H1 (cell line): ENCODE results near the gene ZFAND2B. TPM values are rescaled to one million over a fixed set of nuclear protein-coding genes. Genes with fewer than 3 reads are reported as not detected.

ENCODE experiments used
- CTCF ChIA-PET: fragments of 300-600 bp; sonication (Branson Sonifier 250); formaldehyde crosslinking; loops from one replicate; lab custom pipeline; 2021; ENCODE audit not compliant: partially characterized antibody; lab: Charles Lee
- POLR2A ChIA-PET: fragments of 300-600 bp; sonication (Branson Sonifier 250); formaldehyde crosslinking; loops from one replicate; lab custom pipeline; 2021; ENCODE audit warnings: inconsistent platforms; ENCODE audit not compliant: partially characterized antibody; lab: Charles Lee
- DNase-seq, 2 experiments: peaks; one replicate each; pipeline versions ENCODE4 v3.0.0 to v3.0.0-alpha.2; 2010 to 2022; ENCODE audit warnings: low spot score in 2 of 2, low read depth in 1 of 2, mixed read lengths in 1 of 2
- FAIRE-seq: peaks from 2 replicates; lab custom pipeline; 2011; peaks lifted over from hg19 to GRCh38; lab: Jason Lieb, UNC
- H2AFZ ChIP-seq: 2 replicates; pipeline ENCODE4 v1.8.1; 2012; ENCODE audit warnings: low read length, inconsistent platforms
- H2AK5ac ChIP-seq: 2 replicates; pipeline ENCODE4 v1.6.1; 2013; ENCODE audit warnings: low read depth, low read length
- H2BK120ac ChIP-seq: replicated peaks from 2 replicates; pipeline ENCODE3; 2013; ENCODE audit warnings: low read depth, low read length, inconsistent platforms
- H2BK12ac ChIP-seq: 2 replicates; pipeline ENCODE4 v1.6.1; 2013; ENCODE audit warnings: low read depth, low read length
- H2BK15ac ChIP-seq: 2 replicates; pipeline ENCODE4 v1.6.1; 2013; ENCODE audit warnings: low read length
- H2BK20ac ChIP-seq: 2 replicates; pipeline ENCODE4 v1.6.1; 2013; ENCODE audit warnings: low read length
- H2BK5ac ChIP-seq: 2 replicates; pipeline ENCODE4 v1.6.1; 2013; ENCODE audit warnings: low read depth, low read length
- H3K14ac ChIP-seq: 2 replicates; pipeline ENCODE4 v1.6.1; 2013; ENCODE audit warnings: inconsistent platforms; ENCODE audit not compliant: insufficient read length
- H3K18ac ChIP-seq: 2 replicates; pipeline ENCODE4 v1.6.1; 2013; ENCODE audit warnings: low read length; ENCODE audit errors: extremely low read depth
- H3K23ac ChIP-seq: 2 replicates; pipeline ENCODE4 v1.6.1; 2013; ENCODE audit warnings: inconsistent platforms; ENCODE audit not compliant: insufficient read length
- H3K23me2 ChIP-seq: 2 replicates; pipeline ENCODE4 v1.6.1; 2013; ENCODE audit warnings: low read depth, low read length
- H3K27ac ChIP-seq: 2 replicates; pipeline ENCODE4 v1.6.1; 2011; ENCODE audit warnings: low read depth, low read length, inconsistent platforms
- H3K27me3 ChIP-seq, 4 experiments: replicated peaks in 1 of 4; 1 replicate in 1 of 4; 2 replicates in 3 of 4; pipeline versions ENCODE4 v1.6.1 to v1.8.1; 2011 to 2013; ENCODE audit warnings: low read length in 3 of 4, mild to moderate bottlenecking in 3 of 4, inconsistent platforms in 2 of 4, mixed read lengths in 2 of 4, moderate library complexity in 1 of 4; ENCODE audit not compliant: control insufficient read depth in 3 of 4, insufficient read depth in 3 of 4; ENCODE audit errors: extremely low read depth in 1 of 4
- H3K36me3 ChIP-seq, 4 experiments: 2 replicates each; pipeline versions ENCODE4 v1.6.1 to v1.8.1; 2011 to 2013; ENCODE audit warnings: mild to moderate bottlenecking in 4 of 4, low read length in 3 of 4, moderate library complexity in 2 of 4, control low read depth in 1 of 4, inconsistent platforms in 1 of 4; ENCODE audit not compliant: insufficient read depth in 4 of 4, control insufficient read depth in 2 of 4
- H3K4ac ChIP-seq: replicated peaks from 2 replicates; pipeline ENCODE3; 2013; ENCODE audit warnings: low read length, low read depth, mixed read lengths, inconsistent platforms; ENCODE audit not compliant: insufficient read length
- H3K4me1 ChIP-seq, 4 experiments: replicated peaks in 1 of 4; 1 replicate in 1 of 4; 2 replicates in 3 of 4; pipeline versions ENCODE4 v1.6.1 to v1.8.1; 2011 to 2013; ENCODE audit warnings: low read length in 3 of 4, inconsistent platforms in 2 of 4, mixed read lengths in 1 of 4; ENCODE audit not compliant: insufficient read depth in 4 of 4, control insufficient read depth in 3 of 4
- H3K4me2 ChIP-seq, 2 experiments: 2 replicates each; pipeline versions ENCODE4 v1.6.1 to v1.8.1; 2011 to 2013; ENCODE audit warnings: low read depth in 2 of 2, low read length in 2 of 2, control low read depth in 1 of 2, inconsistent platforms in 1 of 2, mild to moderate bottlenecking in 1 of 2; ENCODE audit not compliant: insufficient read depth in 1 of 2
- H3K4me3 ChIP-seq, 4 experiments: fragments of 200-600, 300-600 bp in 1 of 4; sonication (generic), shearing (Covaris generic), sonication (Bioruptor Twin) in 1 of 4; 2 replicates each; pipeline versions ENCODE4 v1.5.1 to v1.8.1; 2011 to 2016; ENCODE audit warnings: low read length in 4 of 4, low read depth in 3 of 4, control low read depth in 2 of 4, inconsistent platforms in 2 of 4, mild to moderate bottlenecking in 2 of 4, mixed read lengths in 1 of 4, moderate library complexity in 1 of 4; ENCODE audit not compliant: insufficient read depth in 2 of 4; ENCODE audit errors: extremely low read depth in 1 of 4
- H3K56ac ChIP-seq: replicated peaks from 2 replicates; pipeline ENCODE3; 2013; ENCODE audit warnings: low read depth, mild to moderate bottlenecking, mixed read lengths, low read length, inconsistent platforms; ENCODE audit not compliant: insufficient read length
- H3K79me1 ChIP-seq: 2 replicates; pipeline ENCODE4 v1.6.1; 2013; ENCODE audit warnings: low read depth, low read length, control low read depth
- H3K79me2 ChIP-seq, 2 experiments: 2 replicates each; pipeline versions ENCODE4 v1.6.1 to v1.8.1; 2012 to 2013; ENCODE audit warnings: low read length in 2 of 2, mild to moderate bottlenecking in 2 of 2, inconsistent platforms in 1 of 2; ENCODE audit not compliant: insufficient read depth in 2 of 2, control insufficient read depth in 1 of 2
- H3K9ac ChIP-seq, 4 experiments: replicated peaks in 1 of 4; 1 replicate in 1 of 4; 2 replicates in 3 of 4; pipeline versions ENCODE4 v1.6.1 to v1.8.1; 2011 to 2013; ENCODE audit warnings: low read depth in 3 of 4, low read length in 3 of 4, control low read depth in 2 of 4, mild to moderate bottlenecking in 2 of 4, moderate library complexity in 2 of 4, inconsistent platforms in 1 of 4; ENCODE audit errors: extremely low read depth in 1 of 4
- H3K9me3 ChIP-seq, 2 experiments: 2 replicates each; pipeline versions ENCODE4 v1.6.1 to v1.8.1; 2012 to 2013; ENCODE audit warnings: mild to moderate bottlenecking in 2 of 2, moderate library complexity in 2 of 2, control low read depth in 1 of 2, inconsistent platforms in 1 of 2, low read depth in 1 of 2, low read length in 1 of 2, mixed read lengths in 1 of 2; ENCODE audit not compliant: insufficient read depth in 2 of 2
- H4K20me1 ChIP-seq, 2 experiments: replicated peaks in 1 of 2; 2 replicates each; pipeline versions ENCODE3 to v1.8.1; 2011 to 2013; ENCODE audit warnings: inconsistent platforms in 2 of 2, low read length in 2 of 2, mild to moderate bottlenecking in 1 of 2; ENCODE audit not compliant: insufficient read depth in 2 of 2, control insufficient read depth in 1 of 2
- H4K5ac ChIP-seq: 2 replicates; pipeline ENCODE4 v1.6.1; 2013; ENCODE audit warnings: low read length, low read depth, mixed read lengths, inconsistent platforms; ENCODE audit not compliant: insufficient read length
- H4K8ac ChIP-seq: 2 replicates; pipeline ENCODE4 v1.8.0; 2013; ENCODE audit warnings: mild to moderate bottlenecking, moderate library complexity, low read length, inconsistent platforms; ENCODE audit not compliant: insufficient read depth; ENCODE audit errors: extremely low read depth
- H4K91ac ChIP-seq: replicated peaks from 2 replicates; pipeline ENCODE3; 2013; ENCODE audit warnings: low read length, mixed read lengths, inconsistent platforms; ENCODE audit not compliant: insufficient read length
- CREB1 ChIP-seq: IDR thresholded peaks from 2 replicates; pipeline ENCODE4 v1.6.1; 2012; ENCODE audit warnings: inconsistent platforms
- EP300 ChIP-seq, 2 experiments: IDR thresholded peaks; 1 replicate in 1 of 2; 2 replicates in 1 of 2; pipeline ENCODE4 v1.6.1; 2011 to 2012; ENCODE audit warnings: low read depth in 2 of 2, low read length in 2 of 2, mild to moderate bottlenecking in 2 of 2, borderline replicate concordance in 1 of 2, inconsistent platforms in 1 of 2, moderate library complexity in 1 of 2
- NANOG ChIP-seq: IDR thresholded peaks from 2 replicates; pipeline ENCODE4 v1.6.1; 2011; ENCODE audit warnings: low read length, low read depth, mild to moderate bottlenecking, inconsistent platforms; ENCODE audit not compliant: insufficient read depth, poor library complexity, severe bottlenecking
- POLR2A ChIP-seq, 2 experiments: IDR thresholded peaks; 1 replicate in 1 of 2; 2 replicates in 1 of 2; pipeline ENCODE4 v1.6.1; 2011; ENCODE audit warnings: low read depth in 2 of 2, low read length in 2 of 2, mild to moderate bottlenecking in 2 of 2; ENCODE audit errors: control extremely low read depth in 1 of 2
- RNF2 ChIP-seq: fragments of 200-900, 300-1000 bp; sonication (generic); IDR thresholded peaks from 2 replicates; pipeline ENCODE4 v1.7.1; 2016; ENCODE audit warnings: borderline replicate concordance, low read depth, mild to moderate bottlenecking, antibody characterized with exemption, low read length; ENCODE audit not compliant: poor library complexity, severe bottlenecking; ENCODE audit errors: missing control alignments
- SAP30 ChIP-seq: fragments of 300-600 bp; sonication (generic); IDR thresholded peaks from 2 replicates; pipeline ENCODE4 v1.7.1; 2012; ENCODE audit warnings: low read length, moderate library complexity, mild to moderate bottlenecking, inconsistent platforms; ENCODE audit not compliant: insufficient read depth, insufficient replicate concordance
- SIN3A ChIP-seq, 2 experiments: IDR thresholded peaks in 1 of 2; conservative IDR thresholded peaks in 1 of 2; 2 replicates each; pipeline ENCODE4 v1.6.1; 2011 to 2012; ENCODE audit warnings: low read length in 2 of 2, improper control_type of control experiment in 1 of 2, low read depth in 1 of 2, mild to moderate bottlenecking in 1 of 2
- SP2 ChIP-seq: IDR thresholded peaks from 2 replicates; pipeline ENCODE4 v1.6.1; 2012; ENCODE audit warnings: mild to moderate bottlenecking, low read length, inconsistent platforms
- TBP ChIP-seq: IDR thresholded peaks from 2 replicates; pipeline ENCODE4 v1.6.1; 2011; ENCODE audit warnings: low read depth, low read length, improper control_type of control experiment
- WGBS, 2 experiments: shearing (Covaris generic) in 1 of 2; methylation state at CpG; one replicate each; pipeline versions ENCODE4 v1.1.6 to v1.1.7; 2013 to 2015; ENCODE audit warnings: low lambda C conversion rate in 2 of 2, mixed read lengths in 2 of 2, inconsistent platforms in 1 of 2, low coverage in 1 of 2, missing lambda C conversion rate in 1 of 2; ENCODE audit not compliant: insufficient replicate concordance in 2 of 2, insufficient coverage in 1 of 2, insufficient read length in 1 of 2; ENCODE audit errors: extremely low coverage in 1 of 2, missing lambda C conversion rate in 1 of 2; 5-methylcytosine and 5-hydroxymethylcytosine counted together
- polyA plus RNA-seq, 7 experiments: library from polyadenylated mRNA; depleted of rRNA in 3 of 7; stranded (reverse) in 5 of 7; unstranded in 2 of 7; fragments of >200 nt in 5 of 7; fragments of 200-250 nt in 2 of 7; gene quantifications; 1 replicate in 5 of 7; 2 replicates in 1 of 7; 4 replicates in 1 of 7; pipeline versions ENCODE4 v1.2.1 to v1.2.3, GENCODE V29; 2011 to 2013; ENCODE audit warnings: missing spikeins in 2 of 7, mixed read lengths in 2 of 7
- total RNA-seq: library from RNA; stranded (reverse); fragmentation: NEBNext Ultra II Directional; extraction: Animal tissue kit (Norgen Biotek cat#: 25700); gene quantifications from 2 replicates; pipeline ENCODE4 v1.2.1, GENCODE V29; 2021
- TF ChIP-seq, protein P1 (sequence below): IDR thresholded peaks from 2 replicates; pipeline ENCODE4 v1.6.1; 2012; ENCODE audit warnings: low read length, inconsistent platforms
- TF ChIP-seq, protein P2 (sequence below): IDR thresholded peaks from 2 replicates; pipeline ENCODE4 v1.6.1; 2012; ENCODE audit warnings: inconsistent platforms

ZFAND2B gene
- total and polyA plus RNA-seq, 2 of the 8 experiments (the other 6 are each of a cell fraction or from before 2014, with no cell fraction given) = 16.0 to 17.9 TPM

DNA sequence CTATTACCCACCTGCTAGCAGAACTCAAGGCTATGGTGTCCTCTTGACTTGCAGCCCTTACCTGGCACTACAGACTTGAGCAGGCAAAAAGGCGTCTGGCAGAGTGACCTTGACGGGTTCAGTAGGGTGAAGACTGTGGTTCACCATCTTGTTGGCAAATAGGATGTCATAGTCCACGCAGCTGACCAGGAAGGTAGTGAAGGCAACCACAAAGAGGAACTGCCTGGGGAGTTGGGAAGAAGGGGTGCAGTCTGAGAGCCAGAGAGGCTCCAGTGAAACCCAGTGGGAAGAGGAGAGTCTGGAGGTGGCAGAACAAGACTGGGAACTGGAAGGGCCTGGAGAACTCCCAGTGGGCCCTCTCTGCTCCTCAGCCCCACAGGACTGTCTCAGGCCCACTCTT is 18.8 kb downstream of the ZFAND2B start:
- CTCF ChIA-PET = interaction anchor here (2.2 kb wide), 1 partner anchor 23 kb away, joined by 6 read pairs; no protein-coding TSS in a partner anchor
- no peak for TF ChIP-seq SP2
- TF ChIP-seq EP300 (IDR thresholded peaks at IDR 0.05; ENCODE audit: borderline replicate concordance in 1 of 2, low read depth in 2 of 2, low read length in 2 of 2) = no peak
- TF ChIP-seq CREB1 = no peak
- no peak for TF ChIP-seq SIN3A (conservative IDR thresholded peaks at IDR 0.05 in 1 of 2, IDR thresholded peaks at IDR 0.05 in 1 of 2; ENCODE audit: low read depth in 1 of 2, low read length in 2 of 2)
- no peak for TF ChIP-seq POLR2A (IDR thresholded peaks at IDR 0.05; ENCODE audit: control extremely low read depth in 1 of 2, low read depth in 2 of 2, low read length in 2 of 2)
- TF ChIP-seq, protein P1, sequence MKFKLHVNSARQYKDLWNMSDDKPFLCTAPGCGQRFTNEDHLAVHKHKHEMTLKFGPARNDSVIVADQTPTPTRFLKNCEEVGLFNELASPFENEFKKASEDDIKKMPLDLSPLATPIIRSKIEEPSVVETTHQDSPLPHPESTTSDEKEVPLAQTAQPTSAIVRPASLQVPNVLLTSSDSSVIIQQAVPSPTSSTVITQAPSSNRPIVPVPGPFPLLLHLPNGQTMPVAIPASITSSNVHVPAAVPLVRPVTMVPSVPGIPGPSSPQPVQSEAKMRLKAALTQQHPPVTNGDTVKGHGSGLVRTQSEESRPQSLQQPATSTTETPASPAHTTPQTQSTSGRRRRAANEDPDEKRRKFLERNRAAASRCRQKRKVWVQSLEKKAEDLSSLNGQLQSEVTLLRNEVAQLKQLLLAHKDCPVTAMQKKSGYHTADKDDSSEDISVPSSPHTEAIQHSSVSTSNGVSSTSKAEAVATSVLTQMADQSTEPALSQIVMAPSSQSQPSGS = no peak
- TF ChIP-seq RNF2 = no peak
- TF ChIP-seq NANOG = no peak
- no peak for TF ChIP-seq SAP30
- TF ChIP-seq, protein P2, sequence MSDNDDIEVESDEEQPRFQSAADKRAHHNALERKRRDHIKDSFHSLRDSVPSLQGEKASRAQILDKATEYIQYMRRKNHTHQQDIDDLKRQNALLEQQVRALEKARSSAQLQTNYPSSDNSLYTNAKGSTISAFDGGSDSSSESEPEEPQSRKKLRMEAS = no peak
- TF ChIP-seq TBP = no peak

More for the DNA sequence above, 18.8 kb downstream of the ZFAND2B start:
- POLR2A ChIA-PET = interaction anchor here (14.0 kb wide), 1 partner anchor 23 kb away, joined by 190 read pairs; the partner anchor contains the start of genes GLB1L, STK16, TUBA4A and TUBA4B
- Histone ChIP-seq H3K9me3 (no peaks in the 10 kb centered on the region), H3K36me3 (peaks cover 10 to 48% (median 35%) of the 10 kb centered on the region in 4 experiments; a peak in 6 of 8 replicates), H3K14ac (no peak overlapping the region), H3K23me2 (peaks cover 6% of the 10 kb centered on the region; the same call in 1 of the 2 replicates), H3K79me1 (no peaks in the 10 kb centered on the region; the same call in 1 of the 2 replicates), H3K18ac (no peak overlapping the region), H3K79me2 (peaks cover 0 to 9% of the 10 kb centered on the region in 2 experiments; a peak in 2 of 4 replicates), H2BK5ac (no peak overlapping the region), H3K27me3 (no peaks in the 10 kb centered on the region; a peak in 1 of 7 replicates), H2BK15ac (no peak overlapping the region), H4K5ac (no peak overlapping the region), H3K9ac (no peak overlapping the region), H4K91ac (no peak overlapping the region), H3K27ac (no peak overlapping the region), H2BK12ac (no peak overlapping the region), H3K4ac (no peak overlapping the region), H2AK5ac (no peak overlapping the region), H3K4me2 (no peak overlapping the region), H3K23ac (no peak overlapping the region), H3K4me3 (no peak overlapping the region), H3K4me1 (peaks cover 0 to 6% (median 3%) of the 10 kb centered on the region in 4 experiments; a peak in 5 of 7 replicates), H4K8ac (no peak overlapping the region), H2AFZ (no peak overlapping the region), H3K56ac (no peak overlapping the region), H2BK20ac (no peak overlapping the region), H4K20me1 (peaks cover 0 to 7% of the 10 kb centered on the region in 2 experiments), H2BK120ac (no peak overlapping the region)
- no peak for DNase-seq
- WGBS, 2 experiments = 89% methylated on average over 3 of the region's 3 CpGs; no CpG with 5 or more reads in 1 of the 2 experiments
- no peak for FAIRE-seq
